G401.6 (cell line): ENCODE data around the gene SRR.
"Not testable (repeated sequence)": the region's sequence is repeated elsewhere in the genome, so short reads cannot be mapped to it uniquely, and the experiment has no call there.

Experiments
- FAIRE-seq: peaks from 2 replicates; lab custom pipeline; 2012; peaks lifted over from hg19 to GRCh38; lab: Jason Lieb, UNC

Gene SRR

GRCh38 chr17:2303204-2304188 is at the start of gene SRR, which contains the start of gene SMG6:
TSS of gene SRR (plus strand) at chr17:2303950. CDS start at chr17:2315561, 11,611 bp downstream.
TSS of gene SMG6 (minus strand) at chr17:2303785. CDS start at chr17:2303720, 65 bp downstream.
- FAIRE-seq = no peak

GRCh38 chr17:2258830-2259229 is 44.9 kb upstream of the SRR start:
- not testable (repeated sequence) for FAIRE-seq

- no peak for FAIRE-seq
Observed at GRCh38 chr17:2259769-2260536, 43.8 kb upstream of the SRR start.

GRCh38 chr17:2262135-2262587 is 41.6 kb upstream of the SRR start:
- no peak for FAIRE-seq

- no peak for FAIRE-seq
Observed at GRCh38 chr17:2263183-2264066, 40.3 kb upstream of the SRR start.

- FAIRE-seq = no peak
Observed at GRCh38 chr17:2264067-2264860, 39.5 kb upstream of the SRR start.

- FAIRE-seq = not testable (repeated sequence)
Observed at GRCh38 chr17:2265166-2265565, 38.6 kb upstream of the SRR start.

GRCh38 chr17:2266045-2266864 is 37.5 kb upstream of the SRR start:
- FAIRE-seq = no peak

GRCh38 chr17:2266865-2267228 is 36.9 kb upstream of the SRR start:
- no peak for FAIRE-seq

- no peak for FAIRE-seq
Observed at GRCh38 chr17:2267354-2267753, 36.4 kb upstream of the SRR start.

GRCh38 chr17:2271985-2272702 is 31.6 kb upstream of the SRR start:
- no peak for FAIRE-seq

GRCh38 chr17:2274414-2274813 is 29.3 kb upstream of the SRR start:
- FAIRE-seq = no peak

GRCh38 chr17:2275722-2276121 is 28.0 kb upstream of the SRR start:
- no peak for FAIRE-seq

- FAIRE-seq = no peak
Observed at GRCh38 chr17:2277429-2278170, 26.1 kb upstream of the SRR start.

GRCh38 chr17:2279707-2280106 is 24.0 kb upstream of the SRR start:
- FAIRE-seq = no peak

- FAIRE-seq = peak; percentile 96
Observed at GRCh38 chr17:2282297-2282873, 21.4 kb upstream of the SRR start.

GRCh38 chr17:2283302-2283701 is 20.4 kb upstream of the SRR start:
- FAIRE-seq = no peak

- FAIRE-seq = no peak
Observed at GRCh38 chr17:2289878-2290478, 13.8 kb upstream of the SRR start.
